Measurements from ENCODE around the gene ZFPL1.

Gene ZFPL1

DNA sequence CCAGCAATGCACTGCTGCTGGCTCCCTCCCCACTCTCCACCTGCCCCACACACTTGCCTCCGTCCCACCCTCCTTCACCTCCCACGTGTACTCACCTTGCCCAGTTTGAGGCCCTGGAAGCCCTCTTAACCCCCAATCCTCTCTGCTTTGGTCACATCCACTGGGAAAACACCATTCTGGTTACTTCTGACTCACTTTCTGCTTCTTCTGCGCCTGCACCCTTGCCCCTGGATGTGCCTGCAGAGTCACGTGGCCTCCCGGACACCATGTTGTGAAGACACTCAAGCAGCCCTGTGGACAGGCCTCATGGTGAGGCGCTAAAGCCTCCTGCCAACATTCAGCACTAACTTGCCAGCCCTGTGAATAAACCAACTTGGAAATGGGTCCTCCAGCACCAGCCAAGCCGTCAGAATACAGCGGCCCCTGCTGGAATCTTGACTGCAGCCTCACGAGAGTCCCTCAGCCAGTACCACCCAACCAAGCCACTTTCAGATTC is 23.1 kb upstream of the ZFPL1 start:
- peak in 4 of 6 experiments; percentile 39 to 97 (median 92) for DNase-seq

DNA sequence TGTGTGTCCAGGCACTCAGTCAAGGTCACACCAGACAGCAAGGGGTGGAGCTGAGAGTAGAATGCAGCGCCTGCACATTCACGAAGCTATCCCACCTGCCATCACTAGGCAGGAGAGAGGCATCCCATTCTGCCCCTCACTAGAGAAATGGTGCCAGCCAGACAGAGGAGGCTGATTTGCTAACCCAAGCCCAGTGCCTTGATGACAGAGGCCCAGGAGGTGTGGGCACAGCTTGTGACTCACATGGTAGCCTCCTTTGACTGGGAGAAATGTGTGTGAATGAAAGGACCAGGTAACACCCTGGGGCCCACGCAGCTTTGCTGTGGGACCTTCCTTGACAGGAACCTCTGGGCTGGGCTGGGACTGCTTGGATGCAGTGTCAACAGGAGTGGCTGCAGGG is 20.5 kb upstream of the ZFPL1 start:
- no peak for DNase-seq

DNA sequence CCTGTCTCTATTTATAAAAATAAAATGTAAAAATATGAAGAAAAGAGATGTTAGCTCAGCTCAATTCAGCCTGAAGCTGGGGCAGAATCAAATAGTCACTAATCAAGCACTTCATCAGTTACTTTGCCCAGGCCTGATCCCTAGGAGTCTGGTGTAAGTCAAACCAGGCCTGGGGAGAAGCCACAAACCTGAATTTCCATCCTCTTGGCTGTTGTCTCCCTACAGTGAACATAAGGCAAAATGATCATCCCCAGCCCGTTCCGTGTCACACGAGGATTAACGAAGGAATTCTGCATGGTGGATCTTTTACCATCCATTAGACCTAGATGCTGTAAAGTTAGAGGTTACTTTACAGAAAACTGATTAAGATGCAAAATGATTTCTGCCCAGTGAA is 19.2 kb upstream of the ZFPL1 start:
- no peak for DNase-seq

DNA sequence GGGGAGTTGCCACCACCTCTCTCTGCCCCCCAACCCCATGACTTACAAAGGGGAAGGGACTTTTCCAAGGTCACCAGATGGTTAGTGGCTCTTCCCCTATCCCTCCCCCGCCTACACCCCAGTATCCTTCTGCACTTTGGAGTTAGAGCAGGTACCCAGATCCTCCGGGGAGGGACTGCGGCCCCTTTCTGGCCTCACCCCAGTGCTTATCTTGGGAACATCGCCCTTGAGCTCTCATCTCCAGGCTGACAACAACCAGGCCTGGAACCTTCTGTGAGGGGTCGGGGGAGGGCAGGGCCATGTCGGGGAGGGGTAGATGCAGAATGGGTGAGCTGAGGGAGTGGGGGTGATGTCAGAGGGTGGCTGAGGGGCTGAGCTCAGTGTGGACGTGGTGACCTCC is 18.2 kb upstream of the ZFPL1 start:
- no peak for DNase-seq

DNA sequence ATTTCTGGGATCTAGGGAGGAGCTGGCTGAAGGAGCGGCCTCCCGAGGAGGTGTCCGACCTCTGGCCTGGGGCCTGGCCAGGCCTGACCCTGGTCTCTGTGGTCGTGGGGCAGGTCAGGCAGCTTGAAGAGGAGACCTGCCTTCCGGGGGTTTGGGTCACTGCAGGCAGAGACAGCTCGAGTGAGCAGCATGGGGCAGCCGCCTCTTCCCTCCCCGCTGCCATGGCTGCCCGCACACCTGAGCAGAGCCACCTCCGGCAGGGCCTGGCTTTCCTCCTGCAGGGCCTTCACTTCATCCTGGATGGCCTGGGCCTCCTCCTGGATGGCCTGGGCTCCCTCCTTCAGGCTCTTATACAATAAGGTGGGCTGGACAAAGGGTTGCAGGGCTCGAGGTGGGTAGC is 17.7 kb upstream of the ZFPL1 start:
- no peak for DNase-seq

DNA sequence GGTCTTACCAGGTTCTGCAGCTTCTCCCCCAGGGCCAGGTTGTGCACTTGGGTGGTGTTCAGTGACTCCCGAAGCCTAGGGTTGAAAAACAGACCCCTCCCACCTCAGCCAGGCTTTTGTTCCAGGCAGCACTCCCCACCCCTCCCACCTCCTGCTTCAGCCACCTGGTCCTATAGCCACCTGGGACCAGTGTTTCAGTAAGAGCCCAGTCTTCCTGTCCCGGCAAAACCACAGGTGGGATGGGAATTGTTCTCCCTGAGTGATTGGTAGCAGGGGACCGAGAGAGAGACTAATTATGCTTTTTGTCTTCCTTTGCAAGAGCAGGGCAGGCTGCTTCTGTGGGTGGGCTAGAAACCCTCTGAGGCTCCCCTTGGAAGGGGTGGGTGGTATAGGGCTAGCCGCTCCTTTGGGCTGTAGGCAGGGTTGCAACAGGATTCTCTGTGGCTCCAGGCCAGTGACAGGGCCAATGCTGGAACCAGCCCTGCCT is 17.2 kb upstream of the ZFPL1 start:
- no peak for DNase-seq

DNA sequence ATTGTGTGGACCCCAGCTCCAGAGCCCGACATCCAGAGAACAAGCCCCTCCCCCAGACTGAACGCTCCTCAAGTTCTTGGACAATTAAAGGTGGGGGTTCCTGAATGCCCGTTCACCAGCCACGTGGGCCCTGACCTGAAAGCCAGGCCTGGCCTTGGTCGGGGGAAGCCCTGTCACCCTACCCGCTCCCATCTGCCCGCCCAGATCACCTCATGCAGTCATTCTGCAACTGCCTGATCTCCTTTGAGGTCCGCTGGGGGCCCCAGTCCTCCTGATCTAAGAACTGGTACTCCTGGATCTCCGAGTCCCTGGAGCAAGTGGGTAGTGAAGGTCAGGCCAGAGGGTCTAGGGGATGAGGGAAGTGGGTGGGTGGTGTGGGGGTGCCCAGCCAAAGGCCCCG is 16.6 kb upstream of the ZFPL1 start:
- DNase-seq = no peak

DNA sequence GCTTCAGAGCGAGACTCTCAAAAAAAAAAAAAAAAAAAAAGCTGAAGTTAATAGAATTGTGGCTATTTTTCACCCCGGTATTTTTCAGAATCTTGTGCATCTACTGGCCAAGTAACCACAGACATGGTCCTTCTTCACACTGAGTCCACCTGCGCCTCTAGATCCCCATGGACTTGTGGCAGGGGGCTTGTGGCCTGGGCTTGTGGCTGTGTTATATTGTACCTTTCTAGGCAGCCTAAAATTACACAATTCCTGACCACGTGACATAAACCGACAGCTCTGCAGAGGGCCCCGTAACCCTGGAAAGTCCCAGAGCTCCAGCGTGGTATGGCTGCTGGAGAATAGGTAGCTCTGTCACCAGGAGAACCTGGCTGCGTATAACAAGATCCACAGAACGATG is 14.8 kb upstream of the ZFPL1 start:
- DNase-seq = no peak

DNA sequence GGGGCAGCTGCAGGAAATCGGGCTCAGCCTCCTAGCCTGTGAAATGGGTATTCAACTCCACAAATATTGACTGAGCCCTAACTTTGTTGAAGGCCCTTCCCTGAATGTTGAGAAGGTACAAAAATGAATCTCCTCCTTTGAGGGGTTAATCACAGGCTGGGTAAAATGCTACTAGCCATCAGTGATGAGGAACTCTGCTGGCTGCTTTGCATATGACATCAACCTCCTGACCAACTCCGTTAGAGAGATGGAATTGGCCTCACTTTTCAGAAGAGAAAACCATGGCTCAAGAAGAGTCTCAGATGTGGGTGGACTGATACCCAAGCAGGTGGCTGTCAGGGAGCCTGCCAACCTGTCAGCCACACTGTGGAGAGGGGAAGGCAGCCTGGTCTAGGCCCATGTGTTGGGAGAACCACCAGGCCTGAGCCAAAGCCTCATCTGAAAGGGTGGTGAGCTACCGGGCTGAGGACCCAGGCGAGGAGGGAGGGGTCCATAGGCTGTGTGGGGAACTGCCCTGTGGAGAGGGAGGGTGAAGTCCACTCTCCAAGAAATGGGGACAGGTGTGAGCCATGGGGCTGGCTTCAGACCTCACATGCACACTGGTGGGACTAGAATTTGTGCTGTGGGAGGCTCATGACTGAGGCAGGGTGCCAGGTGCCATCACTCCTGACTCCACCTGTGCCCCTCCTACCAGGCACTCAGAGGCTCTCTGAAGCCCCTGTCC is 12.0 kb upstream of the ZFPL1 start:
- no peak for DNase-seq

DNA sequence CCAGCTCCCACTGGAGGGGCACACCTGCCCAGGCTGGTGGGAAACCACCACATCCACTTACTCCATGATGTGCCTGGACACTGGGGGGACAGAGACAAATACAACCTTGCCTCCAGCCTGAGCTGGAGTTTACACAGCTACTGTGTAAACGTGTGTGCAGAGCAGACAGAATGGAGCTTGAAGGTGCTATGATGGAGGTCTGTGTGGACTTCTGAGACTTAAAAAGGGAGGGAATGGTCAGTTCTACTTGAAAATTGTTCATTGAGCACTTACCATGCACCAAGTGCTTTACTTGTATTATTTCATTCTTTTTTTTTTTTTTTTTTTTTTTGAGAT is 11.4 kb upstream of the ZFPL1 start:
- no peak for DNase-seq

DNA sequence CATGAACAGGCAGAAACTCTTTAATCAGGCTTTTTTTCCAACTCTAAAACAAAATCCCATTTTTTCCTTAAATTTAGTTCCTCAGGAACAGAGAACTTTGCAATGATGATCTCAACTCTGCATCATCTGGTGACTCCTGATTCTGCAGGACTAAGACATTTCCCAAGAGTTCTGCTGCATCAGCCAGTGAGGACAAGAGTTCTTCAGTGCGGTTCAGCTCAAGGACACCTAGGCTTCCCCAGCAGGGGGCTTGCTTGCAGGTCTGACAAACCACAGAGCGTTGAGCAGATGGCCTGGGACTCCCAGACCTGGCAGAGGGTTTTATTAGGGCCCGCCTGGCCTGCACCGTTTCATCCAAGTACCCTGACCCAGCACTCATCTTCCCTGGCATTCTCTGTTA is 6.6 kb upstream of the ZFPL1 start:
- DNase-seq = no peak

DNA sequence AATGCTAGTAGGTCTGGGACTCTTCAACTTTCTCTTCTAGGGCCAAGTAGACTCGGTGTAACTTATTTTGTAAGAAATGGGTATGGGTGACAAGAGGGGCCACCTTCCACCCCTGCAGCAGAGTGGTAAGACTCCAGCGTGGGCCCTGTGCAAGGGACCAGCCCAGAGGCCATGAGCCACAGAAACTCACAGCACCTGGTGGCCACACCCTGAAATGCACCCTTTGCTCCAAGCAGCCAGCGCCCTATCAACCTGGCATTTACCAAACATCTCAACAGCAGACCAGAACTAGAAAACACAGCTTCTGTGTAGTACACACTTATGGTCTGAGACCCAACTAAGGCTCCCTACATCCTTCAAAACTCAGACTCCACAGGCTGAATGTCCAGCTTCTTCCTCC is 5.9 kb upstream of the ZFPL1 start:
- DNase-seq = peak; percentile 30 to 74 (median 52)

DNA sequence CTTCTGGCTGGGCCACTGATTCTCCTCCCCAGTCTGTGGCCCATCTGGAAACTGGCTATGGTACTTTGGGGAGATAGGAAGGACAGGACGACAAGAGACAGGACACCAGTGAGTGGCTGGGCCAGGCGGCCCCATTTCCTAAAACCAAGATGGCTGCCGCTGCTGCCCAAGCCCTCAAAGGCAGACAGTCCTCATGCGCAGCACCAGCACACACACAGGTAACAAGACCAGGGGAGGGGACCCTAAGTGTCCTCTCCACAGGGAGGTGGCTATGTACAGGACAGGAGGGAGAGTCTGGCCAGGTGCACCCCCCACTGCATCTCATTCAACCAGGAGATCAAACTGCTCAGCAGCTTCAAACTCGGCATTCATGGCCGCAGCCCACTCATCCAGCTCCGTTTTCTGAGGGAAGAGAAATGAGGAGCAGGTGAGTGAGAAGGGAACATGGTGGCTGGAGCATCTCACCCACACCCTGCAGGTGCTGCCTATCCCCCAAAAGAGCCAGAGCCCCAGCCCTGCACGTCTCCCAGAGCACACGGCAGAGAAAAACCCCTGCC is 5.2 kb upstream of the ZFPL1 start:
- no peak for DNase-seq

DNA sequence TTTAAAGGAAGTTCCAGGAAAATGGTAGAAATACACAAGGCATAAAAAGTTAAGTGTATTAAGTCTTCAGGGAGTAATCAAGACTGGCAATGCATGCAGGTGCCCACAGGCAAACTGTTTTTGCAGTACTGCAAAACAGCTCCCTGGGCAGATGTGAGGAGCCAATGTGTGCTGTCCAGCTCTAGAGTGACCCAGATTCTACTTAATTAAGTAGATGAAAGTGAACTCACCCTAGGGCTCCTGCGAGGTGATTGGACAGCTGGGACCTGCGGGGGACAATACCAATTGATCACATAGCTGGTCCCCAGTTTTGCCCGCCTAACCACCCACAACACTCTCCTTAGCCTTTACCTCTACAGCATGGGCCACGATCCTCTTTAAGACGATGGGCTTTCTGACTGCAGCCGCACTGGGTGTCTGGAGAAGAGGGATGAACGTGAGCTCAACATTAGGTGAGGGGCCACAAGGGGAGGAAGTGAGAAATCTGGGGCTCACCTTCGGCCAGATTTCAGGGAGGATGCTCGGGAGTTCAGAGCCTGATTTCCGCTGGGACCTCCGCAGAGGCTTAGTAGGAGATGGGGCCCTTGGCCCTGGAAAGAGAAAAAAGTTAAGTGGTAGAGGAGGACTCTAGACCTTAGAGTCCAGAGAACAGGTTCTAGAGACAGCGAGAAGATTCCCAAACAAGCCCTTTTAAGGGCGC is 738 bp upstream of the ZFPL1 start:
- DNase-seq = no peak

DNA sequence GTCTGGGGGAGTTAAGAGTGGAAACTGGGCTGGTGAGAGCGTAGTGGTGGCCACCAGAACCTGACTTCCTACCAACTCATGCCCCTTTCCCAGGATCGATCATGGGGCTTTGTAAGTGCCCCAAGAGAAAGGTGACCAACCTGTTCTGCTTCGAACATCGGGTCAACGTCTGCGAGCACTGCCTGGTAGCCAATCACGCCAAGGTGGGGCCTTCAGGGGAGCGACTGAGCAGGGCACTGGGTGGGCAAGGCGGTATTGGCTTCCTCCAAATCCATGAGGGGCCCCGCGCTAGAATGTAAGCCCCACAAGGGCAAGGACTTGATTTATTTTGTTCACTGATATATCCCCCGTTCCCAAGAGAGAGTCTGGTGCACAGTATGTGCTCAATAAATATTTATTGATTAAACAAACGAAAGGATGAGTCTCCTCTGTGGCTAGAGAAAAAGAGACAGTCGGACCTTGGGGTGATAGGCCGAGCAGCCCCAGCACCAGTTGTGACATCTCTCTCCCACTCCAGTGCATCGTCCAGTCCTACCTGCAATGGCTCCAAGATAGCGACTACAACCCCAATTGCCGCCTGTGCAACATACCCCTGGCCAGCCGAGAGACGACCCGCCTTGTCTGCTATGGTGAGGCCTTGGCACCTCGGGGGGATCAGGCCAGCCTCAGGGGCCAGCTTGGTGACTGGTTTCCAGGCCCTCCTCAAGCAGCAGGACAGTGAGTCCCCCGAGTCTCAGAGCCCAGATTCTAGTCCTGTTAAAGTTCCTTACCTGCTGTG is 765 bp downstream of the ZFPL1 start:
- no peak for DNase-seq

DNA sequence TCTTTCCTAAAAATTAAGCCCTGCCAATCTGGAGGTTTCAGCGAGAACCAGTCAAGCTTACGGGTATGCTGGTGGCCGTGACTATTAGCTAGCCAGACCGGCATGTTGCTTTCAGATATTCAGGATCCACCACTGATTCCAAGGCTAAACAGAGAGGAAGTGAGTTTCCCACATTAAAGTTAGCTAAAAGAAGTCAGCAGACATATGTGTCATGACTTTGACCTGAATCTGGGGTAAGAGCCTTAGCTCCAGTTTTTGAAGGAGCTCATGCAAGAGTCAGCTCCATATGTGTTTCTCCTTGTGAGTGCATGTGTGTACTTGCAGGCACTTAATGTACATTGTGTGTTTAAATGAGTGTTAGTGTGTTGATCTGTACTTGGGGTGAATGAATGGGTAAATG is 1.4 kb downstream of the ZFPL1 start:
- DNase-seq = no peak

DNA sequence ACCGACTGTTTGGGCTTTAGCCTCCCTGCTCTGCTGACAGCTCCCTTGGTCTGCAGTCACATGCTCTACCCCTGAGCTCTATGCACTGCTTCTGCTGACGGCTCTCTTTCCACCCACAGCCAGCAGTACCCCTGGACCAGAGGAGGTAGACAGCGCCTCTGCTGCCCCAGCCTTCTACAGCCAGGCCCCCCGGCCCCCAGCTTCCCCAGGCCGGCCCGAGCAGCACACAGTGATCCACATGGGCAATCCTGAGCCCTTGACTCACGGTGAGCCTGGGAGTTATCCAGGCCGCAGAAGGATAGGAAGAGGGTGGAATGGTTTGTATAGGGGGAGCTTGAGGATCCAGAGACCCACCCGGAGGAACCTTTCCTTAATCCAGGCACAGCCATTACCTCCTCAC is 2.8 kb downstream of the ZFPL1 start:
- no peak for DNase-seq

DNA sequence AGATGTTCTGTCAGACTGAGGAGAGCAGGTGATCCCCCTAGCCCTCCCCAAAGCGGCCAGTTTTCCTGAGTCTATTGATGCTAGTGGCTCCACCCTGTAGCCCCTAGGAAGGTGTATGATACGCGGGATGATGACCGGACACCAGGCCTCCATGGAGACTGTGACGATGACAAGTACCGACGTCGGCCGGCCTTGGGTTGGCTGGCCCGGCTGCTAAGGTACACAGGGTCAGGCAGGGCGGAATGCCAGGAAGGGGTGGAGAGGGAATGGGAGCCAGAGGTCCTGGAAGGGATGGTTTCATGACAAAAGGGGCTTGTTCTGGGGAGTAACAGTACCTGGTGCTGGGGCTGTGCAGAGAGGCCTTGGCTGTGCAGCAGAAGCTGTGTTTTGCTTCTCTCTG is 3.2 kb downstream of the ZFPL1 start:
- DNase-seq = no peak

DNA sequence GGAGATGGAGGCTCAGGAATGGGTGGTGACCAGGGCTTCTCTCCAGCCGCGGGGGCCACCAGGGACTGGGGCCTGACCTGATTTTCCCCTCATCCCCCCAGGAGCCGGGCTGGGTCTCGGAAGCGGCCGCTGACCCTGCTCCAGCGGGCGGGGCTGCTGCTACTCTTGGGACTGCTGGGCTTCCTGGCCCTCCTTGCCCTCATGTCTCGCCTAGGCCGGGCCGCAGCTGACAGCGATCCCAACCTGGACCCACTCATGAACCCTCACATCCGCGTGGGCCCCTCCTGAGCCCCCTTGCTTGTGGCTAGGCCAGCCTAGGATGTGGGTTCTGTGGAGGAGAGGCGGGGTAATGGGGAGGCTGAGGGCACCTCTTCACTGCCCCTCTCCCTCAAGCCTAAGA is 3.8 kb downstream of the ZFPL1 start:
- no peak for DNase-seq

DNA sequence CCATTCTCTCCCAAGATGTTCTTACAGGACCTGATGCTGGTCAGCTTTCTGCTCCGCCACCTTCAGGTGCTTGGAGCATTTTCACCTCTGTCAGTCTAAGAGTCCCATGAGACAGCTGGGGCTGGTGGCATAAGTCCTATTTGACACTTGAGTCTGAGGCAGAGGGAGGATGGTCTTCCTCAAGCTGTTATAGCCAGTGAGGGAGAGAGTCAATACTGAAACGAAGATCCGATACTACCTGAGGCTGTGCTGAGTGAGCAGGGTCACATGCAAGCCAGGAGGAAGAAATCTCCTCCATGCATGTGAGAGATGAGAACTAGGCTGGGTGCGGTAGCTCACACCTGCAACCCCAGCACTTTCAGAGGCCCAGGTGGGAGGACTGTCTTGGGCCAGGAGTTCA is 5.6 kb downstream of the ZFPL1 start:
- DNase-seq = no peak

DNA sequence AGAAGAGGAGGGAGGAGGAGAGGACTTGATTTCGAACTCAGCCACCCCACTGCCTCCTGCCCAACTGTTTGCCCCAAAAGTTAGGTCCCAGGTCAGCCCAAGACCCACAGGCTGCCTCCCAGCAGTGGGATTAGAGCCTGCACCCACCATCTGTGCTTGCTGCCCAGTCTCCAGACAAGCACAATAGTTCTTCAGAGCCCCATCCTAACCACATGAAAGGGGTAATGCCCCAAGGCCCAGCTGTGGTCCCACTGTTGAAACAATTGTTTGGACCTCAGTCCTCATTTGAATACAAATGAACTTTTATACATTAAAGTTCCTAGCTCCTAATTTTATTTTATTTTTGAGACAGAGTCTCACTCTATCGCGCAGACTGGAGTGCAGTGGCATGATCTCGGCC is 6.6 kb downstream of the ZFPL1 start:
- DNase-seq = no peak

DNA sequence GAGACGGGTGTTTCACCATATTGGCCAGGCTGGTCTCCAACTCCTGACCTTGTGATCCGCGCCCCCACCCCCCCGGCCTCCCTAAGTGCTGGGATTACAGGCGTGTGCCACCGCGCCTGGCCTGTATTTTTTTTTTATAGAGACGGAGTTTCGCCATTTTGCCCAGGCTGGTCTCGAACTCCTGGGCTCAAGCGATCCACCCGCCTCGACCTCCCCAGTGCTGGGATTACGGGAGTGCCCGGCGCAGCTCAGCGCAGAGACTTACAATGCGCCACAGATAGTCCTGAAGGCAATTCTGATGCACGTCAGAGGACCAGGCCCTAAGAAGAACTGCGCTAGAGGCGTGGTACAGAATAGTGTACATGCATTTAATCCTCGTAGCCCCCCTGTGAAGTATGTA is 11.4 kb downstream of the ZFPL1 start:
- no peak for DNase-seq

DNA sequence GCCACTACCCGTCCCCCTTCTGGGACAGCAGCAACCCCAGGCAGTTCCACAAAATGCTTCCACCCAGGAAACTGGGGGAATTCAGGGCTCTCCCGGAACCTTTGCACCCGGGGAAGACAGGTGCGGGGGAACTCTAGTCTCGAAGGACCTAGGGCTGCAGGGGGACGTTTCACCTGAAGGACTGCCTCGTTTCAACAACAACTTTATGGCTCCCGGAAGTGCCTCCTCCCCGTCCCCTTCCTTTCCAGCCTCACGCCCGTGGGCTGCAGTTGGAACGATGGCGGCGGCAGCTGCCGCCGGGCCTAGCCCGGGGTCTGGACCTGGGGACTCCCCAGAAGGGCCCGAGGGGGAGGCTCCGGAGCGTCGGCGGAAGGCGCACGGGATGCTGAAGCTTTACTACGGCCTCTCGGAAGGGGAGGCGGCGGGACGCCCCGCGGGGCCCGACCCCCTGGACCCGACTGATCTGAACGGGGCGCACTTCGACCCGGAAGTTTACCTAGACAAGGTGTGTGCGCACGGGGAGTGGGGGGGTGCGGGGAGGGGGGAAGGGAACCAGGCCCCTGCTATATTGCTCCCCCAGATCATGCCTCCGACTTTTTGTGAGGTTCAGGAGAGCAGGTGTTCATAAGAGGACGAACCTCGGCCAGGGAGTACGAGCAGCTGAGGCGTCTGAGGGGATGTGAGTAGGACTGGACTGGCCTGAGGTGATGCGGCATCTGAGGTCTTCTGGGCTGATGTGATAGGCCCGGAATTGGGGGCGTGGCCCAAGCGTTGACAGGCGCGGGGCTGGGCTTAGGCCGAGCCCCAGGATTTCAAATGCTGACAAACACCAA is 12.2 kb downstream of the ZFPL1 start, which contains the start of gene VPS51:
TSS of gene VPS51 (plus strand) at position 241 of the 833 bp plus-strand sequence. CDS start at position 278, 37 bp downstream.
- peak; percentile 79 to 93 (median 82) for DNase-seq
